ENCODE data around the gene TTC31. TPM values are rescaled to one million over a fixed set of nuclear protein-coding genes. Genes with fewer than 3 reads are reported as not detected.

TTC31 gene
- total RNA-seq, 1 experiment from 2014 or later, result 38.3 TPM

DNA sequence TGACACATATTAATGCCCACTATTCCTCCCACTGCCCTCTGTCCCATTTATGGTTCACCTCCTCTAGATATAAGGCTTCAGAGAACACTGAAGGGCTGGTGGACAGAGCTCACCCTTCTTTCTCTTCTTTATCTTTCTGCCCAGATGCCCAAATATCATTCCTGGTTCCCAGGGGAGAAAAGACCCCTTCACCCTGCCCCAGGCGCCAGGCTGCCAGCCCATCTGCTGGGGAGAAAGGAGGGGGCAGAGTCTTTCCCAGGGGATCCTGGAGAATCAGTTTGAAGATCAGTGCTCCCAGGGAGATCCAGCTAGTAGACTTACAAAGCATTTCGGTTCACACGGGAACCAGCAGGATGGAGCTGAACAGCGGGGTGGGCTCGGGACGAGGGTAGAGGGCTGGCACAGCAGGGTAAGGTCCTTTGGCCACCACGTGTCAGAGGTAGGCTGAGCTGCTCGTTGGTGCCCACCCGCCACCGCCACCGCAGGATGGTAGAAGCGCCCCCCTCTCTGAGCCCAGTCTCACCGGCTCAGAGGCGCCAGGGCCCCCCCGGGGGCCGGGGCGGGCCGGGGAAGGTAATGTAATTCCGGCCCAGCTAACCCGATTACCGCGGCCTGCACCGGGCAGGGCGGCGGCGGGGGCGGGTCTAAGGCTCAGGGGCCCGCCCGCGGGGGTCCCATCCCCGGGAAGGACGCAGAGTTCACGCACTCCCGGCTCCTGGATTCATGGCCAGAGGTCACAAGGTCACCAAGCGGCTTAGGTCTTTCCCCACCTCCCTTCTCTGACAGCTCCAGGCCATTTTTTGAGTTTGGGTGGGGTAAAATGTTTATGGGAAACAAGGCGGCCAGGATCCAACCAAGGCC is 30.1 kb downstream of the TTC31 start (continued):
- no peak for TF ChIP-seq GRHL2 (CRISPR knock-in tag; IDR thresholded peaks at IDR 0.05; ENCODE audit: insufficient replicate concordance, severe bottlenecking)

DNA sequence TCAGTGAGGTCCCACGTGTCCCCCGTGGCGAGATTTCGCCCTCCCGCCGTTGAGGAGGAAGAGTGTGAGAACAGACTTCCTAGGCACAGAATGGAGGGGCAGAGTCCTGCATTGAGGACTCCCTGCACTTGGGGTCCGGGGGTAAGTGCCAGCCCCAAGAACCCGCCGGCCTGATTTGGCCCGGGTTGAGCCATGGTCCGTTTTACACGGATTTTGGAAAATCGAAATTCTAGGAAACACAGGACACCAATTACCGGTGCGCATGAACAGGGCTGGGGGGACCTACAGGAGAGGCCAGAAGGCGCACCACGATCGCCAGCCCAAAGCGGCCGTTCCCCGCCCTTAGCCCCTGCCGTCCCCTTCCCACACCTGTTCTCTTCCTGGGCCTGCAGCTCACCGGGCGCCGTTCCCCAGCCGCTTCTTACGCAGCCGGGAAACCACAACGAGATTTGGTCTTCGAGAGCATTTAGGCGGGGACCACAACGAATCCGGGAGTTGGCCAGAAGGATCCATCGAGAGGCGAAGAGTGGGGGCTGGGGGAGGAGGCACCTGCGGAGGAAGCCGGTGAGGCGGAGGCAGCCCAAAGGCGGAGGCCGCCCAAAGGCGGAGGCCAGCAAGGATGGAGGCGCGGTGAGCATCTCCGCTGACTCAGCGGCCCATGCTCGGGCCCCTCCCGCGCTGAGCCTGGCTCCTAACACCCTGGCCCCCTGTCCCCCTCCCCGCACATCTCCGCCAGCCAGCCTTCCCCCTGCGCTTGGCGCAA is 30.9 kb downstream of the TTC31 start:
- Mint-ChIP-seq H3K36me3 (peaks cover 9% of the 10 kb centered on the region), H3K4me1 (peaks cover 16% of the 10 kb centered on the region), H3K27me3 (ENCODE audit: low read depth) (peaks cover 99% of the 10 kb centered on the region), H3K9me3 (peaks cover 8% of the 10 kb centered on the region), H3K4me3 (peak overlapping the region; percentile 65), H3K27ac (no peak overlapping the region)
- TF ChIP-seq, protein P1, sequence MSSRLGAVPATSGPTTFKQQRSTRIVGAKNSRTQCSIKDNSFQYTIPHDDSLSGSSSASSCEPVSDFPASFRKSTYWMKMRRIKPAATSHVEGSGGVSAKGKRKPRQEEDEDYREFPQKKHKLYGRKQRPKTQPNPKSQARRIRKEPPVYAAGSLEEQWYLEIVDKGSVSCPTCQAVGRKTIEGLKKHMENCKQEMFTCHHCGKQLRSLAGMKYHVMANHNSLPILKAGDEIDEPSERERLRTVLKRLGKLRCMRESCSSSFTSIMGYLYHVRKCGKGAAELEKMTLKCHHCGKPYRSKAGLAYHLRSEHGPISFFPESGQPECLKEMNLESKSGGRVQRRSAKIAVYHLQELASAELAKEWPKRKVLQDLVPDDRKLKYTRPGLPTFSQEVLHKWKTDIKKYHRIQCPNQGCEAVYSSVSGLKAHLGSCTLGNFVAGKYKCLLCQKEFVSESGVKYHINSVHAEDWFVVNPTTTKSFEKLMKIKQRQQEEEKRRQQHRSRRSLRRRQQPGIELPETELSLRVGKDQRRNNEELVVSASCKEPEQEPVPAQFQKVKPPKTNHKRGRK (CRISPR knock-in tag; IDR thresholded peaks at IDR 0.05; ENCODE audit: borderline replicate concordance), result 0 out of 2 replicates have a peak, but pooled peaks have one; percentile 33
- no peak for TF ChIP-seq HMGA2 (CRISPR knock-in tag; IDR thresholded peaks at IDR 0.05)
- ChIA-PET POLR2A (interaction anchor here (0.9 to 1.3 kb wide), 2 partner anchors 39 to 74 kb away, joined by 3 to 4 read pairs; no protein-coding TSS in a partner anchor), CTCF (interaction anchor here (0.6 to 2.3 kb wide), 3 partner anchors 10 to 393 kb away, joined by 4 to 8 read pairs (median 6); partner anchors contain the start of genes CCDC142 and TTC31)
- peak; percentile 9 for ATAC-seq
- peak; percentile 39 for DNase-seq (ENCODE audit: low spot score)

DNA sequence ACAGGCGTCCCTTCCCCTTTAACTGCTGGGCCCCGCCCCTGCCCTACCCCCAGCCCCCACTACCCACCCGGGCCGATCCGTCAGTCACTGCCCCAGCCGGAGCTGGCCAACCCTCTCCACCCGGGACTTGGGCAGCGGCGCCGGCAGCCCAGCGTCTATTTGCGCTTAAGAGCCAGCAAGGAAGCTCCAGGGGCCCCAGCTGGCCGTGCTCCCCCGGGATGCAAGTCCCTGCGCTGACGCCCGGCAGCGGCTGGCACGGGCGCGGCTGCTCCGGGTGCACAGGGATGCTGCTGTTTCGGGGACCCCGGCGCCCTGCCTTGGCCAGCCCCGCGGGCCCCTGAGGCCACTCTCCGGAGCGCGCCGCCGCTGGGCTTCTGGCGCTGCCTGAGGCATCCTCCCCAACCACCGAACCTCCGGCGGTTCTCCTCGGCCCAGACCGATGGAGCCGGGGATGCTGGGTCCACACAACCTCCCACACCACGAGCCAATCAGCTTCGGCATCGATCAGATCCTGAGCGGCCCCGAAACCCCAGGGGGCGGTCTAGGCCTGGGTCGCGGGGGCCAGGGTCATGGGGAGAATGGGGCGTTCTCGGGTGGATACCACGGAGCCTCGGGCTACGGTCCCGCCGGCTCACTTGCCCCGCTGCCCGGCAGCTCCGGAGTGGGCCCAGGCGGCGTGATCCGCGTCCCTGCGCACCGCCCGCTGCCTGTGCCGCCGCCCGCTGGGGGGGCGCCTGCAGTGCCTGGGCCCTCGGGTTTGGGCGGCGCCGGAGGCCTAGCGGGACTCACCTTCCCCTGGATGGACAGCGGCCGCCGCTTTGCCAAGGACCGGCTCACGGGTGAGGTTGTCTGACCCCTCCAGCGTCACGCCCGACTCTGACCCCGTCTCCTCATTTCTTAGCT is 31.7 kb downstream of the TTC31 start, which contains the start of gene TLX2:
TLX2 (plus strand) TSS at position 83 of the 903 bp plus-strand sequence; CDS start at position 440, 357 bp downstream.
- POLR2A ChIA-PET, result interaction anchor here (1.3 kb wide), 1 partner anchor 73 kb away, joined by 4 read pairs; no protein-coding TSS in a partner anchor
- peak; percentile 50 for DNase-seq (ENCODE audit: low spot score)
- H3K4me1 Mint-ChIP-seq, result peaks cover 16% of the 10 kb centered on the region
- H3K27me3 Mint-ChIP-seq (ENCODE audit: low read depth), result peaks cover 99% of the 10 kb centered on the region
- ATAC-seq, result peak; percentile 4
- peaks cover 8% of the 10 kb centered on the region for H3K9me3 Mint-ChIP-seq
- CTCF ChIA-PET, result interaction anchor here (0.6 to 2.3 kb wide), 8 partner anchors 8 to 394 kb away, joined by 3 to 8 read pairs (median 4); partner anchors contain the start of genes CCDC142, DQX1, LBX2 and PCGF1
- peaks cover 9% of the 10 kb centered on the region for H3K36me3 Mint-ChIP-seq
- TF ChIP-seq, protein P2, sequence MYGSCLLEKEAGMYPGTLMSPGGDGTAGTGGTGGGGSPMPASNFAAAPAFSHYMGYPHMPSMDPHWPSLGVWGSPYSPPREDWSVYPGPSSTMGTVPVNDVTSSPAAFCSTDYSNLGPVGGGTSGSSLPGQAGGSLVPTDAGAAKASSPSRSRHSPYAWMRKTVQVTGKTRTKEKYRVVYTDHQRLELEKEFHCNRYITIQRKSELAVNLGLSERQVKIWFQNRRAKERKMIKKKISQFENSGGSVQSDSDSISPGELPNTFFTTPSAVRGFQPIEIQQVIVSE (CRISPR knock-in tag; IDR thresholded peaks at IDR 0.05; ENCODE audit: borderline replicate concordance), result no peak
- TF ChIP-seq, protein P3, sequence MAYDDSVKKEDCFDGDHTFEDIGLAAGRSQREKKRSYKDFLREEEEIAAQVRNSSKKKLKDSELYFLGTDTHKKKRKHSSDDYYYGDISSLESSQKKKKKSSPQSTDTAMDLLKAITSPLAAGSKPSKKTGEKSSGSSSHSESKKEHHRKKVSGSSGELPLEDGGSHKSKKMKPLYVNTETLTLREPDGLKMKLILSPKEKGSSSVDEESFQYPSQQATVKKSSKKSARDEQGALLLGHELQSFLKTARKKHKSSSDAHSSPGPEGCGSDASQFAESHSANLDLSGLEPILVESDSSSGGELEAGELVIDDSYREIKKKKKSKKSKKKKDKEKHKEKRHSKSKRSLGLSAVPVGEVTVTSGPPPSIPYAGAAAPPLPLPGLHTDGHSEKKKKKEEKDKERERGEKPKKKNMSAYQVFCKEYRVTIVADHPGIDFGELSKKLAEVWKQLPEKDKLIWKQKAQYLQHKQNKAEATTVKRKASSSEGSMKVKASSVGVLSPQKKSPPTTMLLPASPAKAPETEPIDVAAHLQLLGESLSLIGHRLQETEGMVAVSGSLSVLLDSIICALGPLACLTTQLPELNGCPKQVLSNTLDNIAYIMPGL (CRISPR knock-in tag; IDR thresholded peaks at IDR 0.05), result 0 out of 2 replicates have a peak, but pooled peaks have one; percentile 27
- H3K27ac Mint-ChIP-seq, result no peak within 1 kb of the TSS
- peak within 1 kb of the TSS; percentile 65 for H3K4me3 Mint-ChIP-seq

DNA sequence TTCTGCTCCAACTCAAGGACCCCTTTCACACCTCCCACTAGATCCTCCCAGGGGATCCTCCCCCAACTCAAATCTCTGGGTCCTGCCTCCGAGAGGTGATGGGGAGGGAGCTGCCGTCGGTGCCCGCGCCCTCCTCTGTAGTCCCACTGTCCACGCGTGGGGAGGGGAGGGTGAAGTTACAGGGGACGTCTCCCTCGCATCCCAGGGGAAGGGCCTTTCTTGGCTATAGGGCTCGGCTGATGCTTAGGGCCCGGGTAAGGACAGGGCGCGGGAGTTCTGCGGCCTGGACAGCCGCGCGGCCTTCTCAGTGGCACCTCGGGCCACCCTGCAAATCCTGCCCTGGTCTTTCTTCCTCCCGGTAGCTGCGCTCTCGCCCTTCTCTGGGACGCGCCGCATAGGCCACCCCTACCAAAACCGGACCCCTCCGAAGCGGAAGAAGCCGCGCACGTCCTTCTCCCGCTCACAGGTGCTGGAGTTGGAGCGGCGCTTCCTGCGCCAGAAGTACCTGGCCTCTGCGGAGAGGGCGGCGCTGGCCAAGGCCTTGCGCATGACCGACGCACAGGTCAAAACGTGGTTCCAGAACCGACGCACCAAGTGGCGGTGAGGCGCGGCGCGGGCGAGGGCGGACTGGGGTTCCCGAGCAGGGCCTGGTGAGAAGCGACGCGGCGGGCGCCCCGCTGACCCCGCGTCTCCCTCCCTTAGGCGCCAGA is 32.5 kb downstream of the TTC31 start:
- Mint-ChIP-seq H3K4me3 (peak overlapping the region; percentile 65), H3K4me1 (peaks cover 16% of the 10 kb centered on the region), H3K27ac (no peak overlapping the region), H3K27me3 (ENCODE audit: low read depth) (peaks cover 99% of the 10 kb centered on the region), H3K9me3 (peaks cover 8% of the 10 kb centered on the region), H3K36me3 (peaks cover 9% of the 10 kb centered on the region)
- ATAC-seq, result peak; percentile 12
- DNase-seq (ENCODE audit: low spot score), result peak; percentile 60
- POLR2A ChIA-PET, result interaction anchor here (1.1 to 1.3 kb wide), 2 partner anchors 18 to 72 kb away, joined by 3 to 4 read pairs; no protein-coding TSS in a partner anchor
- CTCF ChIA-PET, result interaction anchor here (0.7 to 1.9 kb wide), 6 partner anchors 8 to 73 kb away, joined by 3 to 8 read pairs (median 4); partner anchors contain the start of genes AUP1, DQX1, HTRA2 and LBX2
- TF ChIP-seq, protein P4, sequence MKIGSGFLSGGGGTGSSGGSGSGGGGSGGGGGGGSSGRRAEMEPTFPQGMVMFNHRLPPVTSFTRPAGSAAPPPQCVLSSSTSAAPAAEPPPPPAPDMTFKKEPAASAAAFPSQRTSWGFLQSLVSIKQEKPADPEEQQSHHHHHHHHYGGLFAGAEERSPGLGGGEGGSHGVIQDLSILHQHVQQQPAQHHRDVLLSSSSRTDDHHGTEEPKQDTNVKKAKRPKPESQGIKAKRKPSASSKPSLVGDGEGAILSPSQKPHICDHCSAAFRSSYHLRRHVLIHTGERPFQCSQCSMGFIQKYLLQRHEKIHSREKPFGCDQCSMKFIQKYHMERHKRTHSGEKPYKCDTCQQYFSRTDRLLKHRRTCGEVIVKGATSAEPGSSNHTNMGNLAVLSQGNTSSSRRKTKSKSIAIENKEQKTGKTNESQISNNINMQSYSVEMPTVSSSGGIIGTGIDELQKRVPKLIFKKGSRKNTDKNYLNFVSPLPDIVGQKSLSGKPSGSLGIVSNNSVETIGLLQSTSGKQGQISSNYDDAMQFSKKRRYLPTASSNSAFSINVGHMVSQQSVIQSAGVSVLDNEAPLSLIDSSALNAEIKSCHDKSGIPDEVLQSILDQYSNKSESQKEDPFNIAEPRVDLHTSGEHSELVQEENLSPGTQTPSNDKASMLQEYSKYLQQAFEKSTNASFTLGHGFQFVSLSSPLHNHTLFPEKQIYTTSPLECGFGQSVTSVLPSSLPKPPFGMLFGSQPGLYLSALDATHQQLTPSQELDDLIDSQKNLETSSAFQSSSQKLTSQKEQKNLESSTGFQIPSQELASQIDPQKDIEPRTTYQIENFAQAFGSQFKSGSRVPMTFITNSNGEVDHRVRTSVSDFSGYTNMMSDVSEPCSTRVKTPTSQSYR (CRISPR knock-in tag; IDR thresholded peaks at IDR 0.05), result peak; percentile 55; the same call in 1 of the 2 replicates
- TF ChIP-seq ZNF423 (CRISPR knock-in tag; IDR thresholded peaks at IDR 0.05), result peak; percentile 42; the same call in 1 of the 2 replicates
- TF ChIP-seq TEAD4 (CRISPR knock-in tag; IDR thresholded peaks at IDR 0.05), result peak; percentile 43; the same call in 1 of the 2 replicates
- no peak for TF ChIP-seq ESRRA (CRISPR knock-in tag; IDR thresholded peaks at IDR 0.05; ENCODE audit: borderline replicate concordance)
- TF ChIP-seq ZNF317 (CRISPR knock-in tag; IDR thresholded peaks at IDR 0.05; ENCODE audit: borderline replicate concordance, low read depth), result 0 out of 2 replicates have a peak, but pooled peaks have one; percentile 36
- TF ChIP-seq NR1H2 (CRISPR knock-in tag; IDR thresholded peaks at IDR 0.05), result no peak
- TF ChIP-seq, protein P3 (CRISPR knock-in tag; IDR thresholded peaks at IDR 0.05), result 0 out of 2 replicates have a peak, but pooled peaks have one; percentile 7
- 0 out of 2 replicates have a peak, but pooled peaks have one; percentile 21 for TF ChIP-seq ATF1 (CRISPR knock-in tag; IDR thresholded peaks at IDR 0.05)
